GM12878 (cell line): Measurements from ENCODE around the gene CTSW. TPM values are rescaled to one million over a fixed set of nuclear protein-coding genes. Genes with fewer than 3 reads are reported as not detected.

Experiments
- BCLAF1 ChIP-seq: fragments of 450-650 bp; IDR thresholded peaks from 2 replicates; pipeline ENCODE4 v1.6.1; 2017; ENCODE audit warnings: antibody characterized with exemption, mild to moderate bottlenecking, moderate library complexity
- CBFB ChIP-seq: IDR thresholded peaks from 2 replicates; pipeline ENCODE4 v1.6.1; 2016; ENCODE audit warnings: antibody characterized with exemption, low read depth
- IKZF2 ChIP-seq, 2 experiments: fragments of 450-650 bp; IDR thresholded peaks; 2 replicates each; pipeline ENCODE4 v1.6.1; 2017; ENCODE audit warnings: mild to moderate bottlenecking in 2 of 2, moderate library complexity in 2 of 2
- JUNB ChIP-seq: IDR thresholded peaks from 2 replicates; pipeline ENCODE4 v1.6.1; 2016; ENCODE audit warnings: antibody characterized with exemption, mild to moderate bottlenecking
- MTA3 ChIP-seq: IDR thresholded peaks from 2 replicates; pipeline ENCODE4 v1.6.1; 2012; ENCODE audit warnings: low read length, inconsistent platforms, borderline replicate concordance
- NBN ChIP-seq: fragments of 450-650 bp; IDR thresholded peaks from 2 replicates; pipeline ENCODE4 v1.6.1; 2016
- RCOR1 ChIP-seq: conservative IDR thresholded peaks from 2 replicates; pipeline ENCODE4 v1.6.1; 2012; ENCODE audit warnings: low read depth, low read length, improper control_type of control experiment
- SIX5 ChIP-seq: IDR thresholded peaks from 2 replicates; pipeline ENCODE4 v1.6.1; 2011; ENCODE audit warnings: mild to moderate bottlenecking, low read depth, low read length, moderate library complexity; ENCODE audit not compliant: severe bottlenecking
- ZNF207 ChIP-seq: fragments of 450-650 bp; IDR thresholded peaks from 2 replicates; pipeline ENCODE4 v1.6.1; 2014; ENCODE audit warnings: antibody characterized with exemption, mild to moderate bottlenecking, borderline replicate concordance
- ZNF24 ChIP-seq: fragments of 450-650 bp; IDR thresholded peaks from 2 replicates; pipeline ENCODE4 v1.6.1; 2017; ENCODE audit warnings: antibody characterized with exemption, mild to moderate bottlenecking
- polyA plus RNA-seq, 11 experiments: library from polyadenylated mRNA; depleted of rRNA in 4 of 11; unstranded in 6 of 11; stranded (reverse) in 5 of 11; fragments of >200 nt; fragmentation: Nextera tagmentation in 4 of 11; fragmentation: Illumina TruSeq in 1 of 11; extraction: Ambion mirVana in 4 of 11; extraction: Trizol in 1 of 11; gene quantifications; 1 replicate in 1 of 11; 2 replicates in 10 of 11; pipeline versions ENCODE4 v1.2.1 to v1.2.3, GENCODE V29; 2011 to 2016; ENCODE audit warnings: inconsistent platforms in 2 of 11, missing spikeins in 2 of 11, low read depth in 1 of 11
- total RNA-seq, 4 experiments: library from RNA; depleted of rRNA in 3 of 4; stranded (reverse); fragments of >200 nt in 3 of 4; fragmentation: Illumina TruSeq in 1 of 4; extraction: Trizol in 1 of 4; gene quantifications; 2 replicates each; pipeline versions ENCODE4 v1.2.1 to v1.2.3, GENCODE V29; 2013 to 2021
- TF ChIP-seq, protein P1 (sequence below): fragments of 450-650 bp; conservative IDR thresholded peaks from 2 replicates; pipeline ENCODE4 v1.6.1; 2017; ENCODE audit warnings: mild to moderate bottlenecking, moderate library complexity
- TF ChIP-seq, protein P2 (sequence below): fragments of 150-350 bp; IDR thresholded peaks from 2 replicates; pipeline ENCODE4 v1.6.1; 2014; ENCODE audit warnings: mild to moderate bottlenecking, low read depth, low read length

Gene CTSW
- total and polyA plus RNA-seq, 10 of the 15 experiments (the other 5 are each of a cell fraction or from before 2014, with no cell fraction given): 0.53 to 12.0 (median 1.7) TPM

DNA sequence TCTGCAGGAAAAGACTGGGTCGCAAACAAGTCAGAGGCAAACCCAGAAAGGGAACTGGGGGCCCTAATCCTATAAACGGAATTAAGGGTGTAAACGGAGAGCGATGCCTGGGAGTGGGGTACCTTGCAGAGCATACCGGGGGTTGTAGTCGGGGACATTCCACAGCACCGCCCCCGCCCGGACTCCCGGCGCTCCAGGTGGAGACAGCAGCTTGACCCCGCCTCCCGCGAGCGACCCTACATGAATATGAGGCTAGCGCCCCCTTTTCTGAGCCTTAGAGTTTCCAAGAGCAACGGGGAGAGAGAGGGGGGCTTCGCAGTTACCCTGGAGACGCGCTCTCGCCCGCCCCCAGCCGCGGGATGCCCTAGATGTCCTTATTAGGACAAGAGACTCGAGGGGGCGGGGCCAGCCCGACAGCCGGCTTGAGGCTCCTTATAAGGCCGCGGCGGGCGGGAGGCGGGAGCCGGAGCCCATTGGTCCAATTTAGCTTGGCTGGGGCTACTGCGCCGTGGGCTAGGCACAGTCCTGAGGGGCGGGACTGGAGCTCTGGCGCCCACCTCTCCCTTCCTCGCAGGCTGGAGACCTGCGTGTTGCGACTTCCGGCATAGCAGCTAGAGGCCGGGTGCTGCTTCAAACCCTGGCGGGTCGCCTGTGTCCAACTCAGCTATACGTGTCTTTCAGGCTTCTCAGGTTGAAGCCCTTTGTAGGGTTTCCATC is 20.4 kb upstream of the CTSW start (continued):
- TF ChIP-seq, protein P1, sequence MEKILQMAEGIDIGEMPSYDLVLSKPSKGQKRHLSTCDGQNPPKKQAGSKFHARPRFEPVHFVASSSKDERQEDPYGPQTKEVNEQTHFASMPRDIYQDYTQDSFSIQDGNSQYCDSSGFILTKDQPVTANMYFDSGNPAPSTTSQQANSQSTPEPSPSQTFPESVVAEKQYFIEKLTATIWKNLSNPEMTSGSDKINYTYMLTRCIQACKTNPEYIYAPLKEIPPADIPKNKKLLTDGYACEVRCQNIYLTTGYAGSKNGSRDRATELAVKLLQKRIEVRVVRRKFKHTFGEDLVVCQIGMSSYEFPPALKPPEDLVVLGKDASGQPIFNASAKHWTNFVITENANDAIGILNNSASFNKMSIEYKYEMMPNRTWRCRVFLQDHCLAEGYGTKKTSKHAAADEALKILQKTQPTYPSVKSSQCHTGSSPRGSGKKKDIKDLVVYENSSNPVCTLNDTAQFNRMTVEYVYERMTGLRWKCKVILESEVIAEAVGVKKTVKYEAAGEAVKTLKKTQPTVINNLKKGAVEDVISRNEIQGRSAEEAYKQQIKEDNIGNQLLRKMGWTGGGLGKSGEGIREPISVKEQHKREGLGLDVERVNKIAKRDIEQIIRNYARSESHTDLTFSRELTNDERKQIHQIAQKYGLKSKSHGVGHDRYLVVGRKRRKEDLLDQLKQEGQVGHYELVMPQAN: peak; percentile 35
- TF ChIP-seq, protein P2, sequence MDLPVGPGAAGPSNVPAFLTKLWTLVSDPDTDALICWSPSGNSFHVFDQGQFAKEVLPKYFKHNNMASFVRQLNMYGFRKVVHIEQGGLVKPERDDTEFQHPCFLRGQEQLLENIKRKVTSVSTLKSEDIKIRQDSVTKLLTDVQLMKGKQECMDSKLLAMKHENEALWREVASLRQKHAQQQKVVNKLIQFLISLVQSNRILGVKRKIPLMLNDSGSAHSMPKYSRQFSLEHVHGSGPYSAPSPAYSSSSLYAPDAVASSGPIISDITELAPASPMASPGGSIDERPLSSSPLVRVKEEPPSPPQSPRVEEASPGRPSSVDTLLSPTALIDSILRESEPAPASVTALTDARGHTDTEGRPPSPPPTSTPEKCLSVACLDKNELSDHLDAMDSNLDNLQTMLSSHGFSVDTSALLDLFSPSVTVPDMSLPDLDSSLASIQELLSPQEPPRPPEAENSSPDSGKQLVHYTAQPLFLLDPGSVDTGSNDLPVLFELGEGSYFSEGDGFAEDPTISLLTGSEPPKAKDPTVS: no peak
- no peak for TF ChIP-seq JUNB
- TF ChIP-seq RCOR1: no peak
- no peak for TF ChIP-seq MTA3
- peak; percentile 67; the same call in 1 of the 2 replicates for TF ChIP-seq CBFB
- no peak for TF ChIP-seq ZNF24
- TF ChIP-seq ZNF207: peak; percentile 7; the same call in 1 of the 2 replicates
- TF ChIP-seq BCLAF1: no peak
- no peak for TF ChIP-seq IKZF2 (IDR thresholded peaks at IDR 0.05)
- TF ChIP-seq NBN: no peak
- TF ChIP-seq SIX5: peak; percentile 42
- TF ChIP-seq, all 136 proteins: peak for 28
